HepG2 (cell line): ENCODE measurements around the gene CCNJL. TPM values are rescaled to one million over a fixed set of nuclear protein-coding genes. Genes with fewer than 3 reads are reported as not detected.

Experiments used
- ATAC-seq: fragments of 200-7000 bp; cut with Tn5 transposase; 3 replicates; pipeline ENCODE4 v1.9.1; 2020; ENCODE audit warnings: mild to moderate bottlenecking, moderate library complexity
- BruUV-seq: library from RNA; stranded (reverse); fragments of 400-500 nt; replicated peaks from 2 replicates; lab custom pipeline; 2021; lab: Mats Ljungman, UMichigan
- CTCF ChIA-PET: fragments of 300-600 bp; formaldehyde crosslinking; extraction: SDS; loops from one replicate; lab custom pipeline; 2021; ENCODE audit warnings: low total read pairs, inconsistent platforms, low intra/inter-chr PET ratio; lab: Yijun Ruan, JAX
- POLR2A ChIA-PET: fragments of 350-600 bp; sonication (Branson Sonifier 250); formaldehyde crosslinking; loops from one replicate; lab custom pipeline; 2020; ENCODE audit warnings: antibody characterized with exemption, inconsistent platforms; lab: Yijun Ruan, JAX
- DNase-seq: peaks from one replicate; pipeline ENCODE4 v3.0.0-alpha.2; 2015; ENCODE audit warnings: low spot score
- FAIRE-seq: peaks from 3 replicates; lab custom pipeline; 2011; peaks lifted over from hg19 to GRCh38; lab: Jason Lieb, UNC
- H2AFZ ChIP-seq: one replicate; pipeline ENCODE4 v1.6.1; 2011; ENCODE audit warnings: low read length, inconsistent platforms
- H3K27ac ChIP-seq: fragments of 300-600 bp; 3 replicates; pipeline ENCODE4 v1.8.0; 2011; ENCODE audit warnings: mixed run types, mild to moderate bottlenecking, mixed read lengths, low read length, inconsistent platforms; ENCODE audit not compliant: insufficient read depth; ENCODE audit errors: extremely low read length
- H3K27me3 ChIP-seq, 2 experiments: fragments of 200-600 bp in 1 of 2; 2 replicates in 1 of 2; 3 replicates in 1 of 2; pipeline versions ENCODE4 v1.6.0 to v1.8.0; 2011; ENCODE audit warnings: low read length in 2 of 2, mild to moderate bottlenecking in 2 of 2, moderate library complexity in 2 of 2, inconsistent platforms in 1 of 2; ENCODE audit not compliant: insufficient read depth in 2 of 2, control insufficient read depth in 1 of 2
- H3K36me3 ChIP-seq, 2 experiments: fragments of 200-600 bp in 1 of 2; replicated peaks in 1 of 2; 2 replicates in 1 of 2; 3 replicates in 1 of 2; pipeline versions ENCODE4 v1.5.1 to v1.8.0; 2011; ENCODE audit warnings: low read length in 2 of 2, inconsistent platforms in 1 of 2; ENCODE audit not compliant: insufficient read depth in 2 of 2, control insufficient read depth in 1 of 2
- H3K4me1 ChIP-seq: 2 replicates; pipeline ENCODE4 v1.5.1; 2012; ENCODE audit warnings: low read length, inconsistent platforms; ENCODE audit not compliant: insufficient read depth
- H3K4me2 ChIP-seq: 2 replicates; pipeline ENCODE4 v1.6.0; 2011; ENCODE audit warnings: low read depth, low read length, inconsistent platforms
- H3K4me3 ChIP-seq, 3 experiments: fragments of 200-600 bp in 1 of 3; sonication (generic), shearing (Covaris generic) in 1 of 3; replicated peaks in 1 of 3; 2 replicates each; pipeline ENCODE4 v1.5.1; 2011 to 2016; ENCODE audit warnings: low read length in 3 of 3, inconsistent platforms in 2 of 3, low read depth in 2 of 3, mild to moderate bottlenecking in 2 of 3, control low read depth in 1 of 3, mixed read lengths in 1 of 3; ENCODE audit not compliant: insufficient read depth in 1 of 3
- H3K79me2 ChIP-seq: one replicate; pipeline ENCODE4 v1.6.1; 2011; ENCODE audit warnings: low read length, inconsistent platforms; ENCODE audit not compliant: insufficient read depth
- H3K9ac ChIP-seq: 2 replicates; pipeline ENCODE4 v1.6.0; 2011; ENCODE audit warnings: mild to moderate bottlenecking, low read depth, low read length, inconsistent platforms; ENCODE audit not compliant: insufficient read depth
- H3K9me3 ChIP-seq: 2 replicates; pipeline ENCODE4 v1.5.1; 2012; ENCODE audit warnings: mild to moderate bottlenecking, low read length
- H4K20me1 ChIP-seq: 2 replicates; pipeline ENCODE4 v1.6.0; 2011; ENCODE audit warnings: inconsistent platforms, mild to moderate bottlenecking, low read length, moderate library complexity; ENCODE audit not compliant: insufficient read depth
- ATM ChIP-seq: fragments of 450-650 bp; IDR thresholded peaks from 2 replicates; pipeline ENCODE4 v1.7.1; 2017; ENCODE audit warnings: mild to moderate bottlenecking, borderline replicate concordance
- CHD4 ChIP-seq: fragments of 200-600 bp; sonication (generic); IDR thresholded peaks from 2 replicates; pipeline ENCODE4 v1.7.0; 2017; ENCODE audit warnings: mild to moderate bottlenecking, low read length, borderline replicate concordance
- ETV6 ChIP-seq: sonication (generic); formaldehyde crosslinking; conservative IDR thresholded peaks from 2 replicates; pipeline ENCODE4 v1.4.0; 2020; ENCODE audit warnings: missing genetic modification reagents
- GATAD2A ChIP-seq: IDR thresholded peaks from 2 replicates; pipeline ENCODE4 v1.6.1; 2016
- HOXD1 ChIP-seq: sonication (generic); formaldehyde crosslinking; IDR thresholded peaks from 2 replicates; pipeline ENCODE4 v1.5.0; 2020; ENCODE audit warnings: missing genetic modification reagents
- MAFK ChIP-seq, 2 experiments: IDR thresholded peaks in 1 of 2; conservative IDR thresholded peaks in 1 of 2; 2 replicates each; pipeline ENCODE4 v1.6.1; 2011; ENCODE audit warnings: improper control_type of control experiment in 2 of 2, low read length in 2 of 2
- MYC ChIP-seq: sonication (generic); formaldehyde crosslinking; IDR thresholded peaks from 2 replicates; pipeline ENCODE4 v1.9.0; 2021; ENCODE audit warnings: missing genetic modification reagents, borderline replicate concordance
- NFE2L2 ChIP-seq: fragments of 150-350 bp; IDR thresholded peaks from 2 replicates; pipeline ENCODE4 v1.6.1; 2014; ENCODE audit warnings: low read length
- SETDB1 ChIP-seq: sonication (generic); formaldehyde crosslinking; IDR thresholded peaks from 2 replicates; pipeline ENCODE4 v1.5.1; 2020; ENCODE audit warnings: missing genetic modification reagents, mild to moderate bottlenecking, borderline replicate concordance
- ZBTB8A ChIP-seq: sonication (generic); formaldehyde crosslinking; IDR thresholded peaks from 2 replicates; pipeline ENCODE4 v1.4.0; 2020; ENCODE audit warnings: mild to moderate bottlenecking, low read depth, missing genetic modification reagents, borderline replicate concordance
- ZNF460 ChIP-seq: sonication (generic); formaldehyde crosslinking; IDR thresholded peaks from 2 replicates; pipeline ENCODE4 v1.5.1; 2020; ENCODE audit warnings: missing genetic modification reagents, mild to moderate bottlenecking, borderline replicate concordance
- WGBS: methylation state at CpG from one replicate; pipeline ENCODE4 v1.1.6; 2017; ENCODE audit warnings: low lambda C conversion rate; 5-methylcytosine and 5-hydroxymethylcytosine counted together
- in situ Hi-C: cut with HindIII; loops from 2 replicates; pipeline ENCODE4 v1.10.0; 2017; ENCODE audit warnings: low pct_unique_long_range_greater_than_20kb; ENCODE audit not compliant: extremely low pct_ligation_motif_present
- intact Hi-C: fragments of 100-400 bp; cut with micrococcal nuclease; formaldehyde crosslinking; loops from one replicate; pipeline ENCODE4 v1.10.0; 2022; ENCODE audit not compliant: unreplicated experiment
- polyA plus RNA-seq, 8 experiments: library from polyadenylated mRNA; depleted of rRNA in 3 of 8; stranded (reverse) in 7 of 8; unstranded in 1 of 8; fragments of >200 nt; fragmentation: Illumina TruSeq in 4 of 8; extraction: Trizol in 4 of 8; gene quantifications; 2 replicates each; pipeline versions ENCODE4 v1.2.1 to v1.2.3, GENCODE V29; 2011 to 2016; ENCODE audit warnings: low read depth in 4 of 8, missing spikeins in 1 of 8, mixed read lengths in 1 of 8; ENCODE audit not compliant: insufficient read depth in 1 of 8
- total RNA-seq, 5 experiments: library from RNA; depleted of rRNA; stranded (reverse); fragments of >200 nt; fragmentation: Illumina TruSeq; extraction: Trizol; gene quantifications; 2 replicates each; pipeline ENCODE4 v1.2.3, GENCODE V29; 2016; ENCODE audit warnings: low read depth in 1 of 5
- TF ChIP-seq, protein P1 (sequence below): IDR thresholded peaks from 2 replicates; pipeline ENCODE4 v1.6.1; 2012; ENCODE audit warnings: inconsistent platforms
- TF ChIP-seq, protein P2 (sequence below), 2 experiments: fragments of 450-650 bp in 1 of 2; sonication (generic) in 1 of 2; formaldehyde crosslinking; IDR thresholded peaks; 2 replicates each; pipeline versions ENCODE4 v1.5.0 to v1.8.0; 2020 to 2022; ENCODE audit warnings: mild to moderate bottlenecking in 1 of 2, missing genetic modification reagents in 1 of 2
- TF ChIP-seq, protein P3 (sequence below): IDR thresholded peaks from 2 replicates; pipeline ENCODE4 v1.6.1; 2016; ENCODE audit warnings: mild to moderate bottlenecking, missing biosample characterization, missing genetic modification reagents

Gene CCNJL
- total and polyA plus RNA-seq, 2 of the 13 experiments (the other 11 are each of a cell fraction or from before 2014, with no cell fraction given) = 1.6 to 4.4 TPM

DNA sequence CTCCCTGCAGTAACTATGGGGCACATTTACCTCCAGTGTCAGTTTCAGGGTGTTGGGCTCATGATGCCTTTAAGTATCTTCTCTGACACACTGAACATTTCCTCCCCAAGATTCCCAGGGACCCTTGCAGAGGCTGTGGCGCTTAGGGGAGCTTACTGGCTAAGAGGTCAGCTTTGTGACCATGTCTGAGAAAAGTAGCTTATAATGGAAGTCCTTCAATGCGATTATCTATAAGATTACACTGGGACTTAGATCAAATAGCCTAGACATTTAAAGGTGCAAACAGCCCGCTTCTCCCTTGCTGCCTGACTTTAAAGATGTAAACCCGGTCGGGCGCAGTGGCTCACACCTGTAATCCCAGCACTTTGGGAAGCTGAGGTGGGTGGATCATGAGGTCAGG, 57.7 kb downstream of the CCNJL start:
- H3K27ac ChIP-seq = no peak overlapping the region
- ChIA-PET POLR2A (no interaction called here), CTCF (no interaction called here)
- no peaks in the 10 kb centered on the region for H3K4me1 ChIP-seq
- TF ChIP-seq ATM (no peak), MYC (no peak), GATAD2A (CRISPR knock-in tag) (no peak), SETDB1 (CRISPR knock-in tag) (no peak), ETV6 (no peak), NFE2L2 (no peak), MAFK (conservative IDR thresholded peaks at IDR 0.05 in 1 of 2, IDR thresholded peaks at IDR 0.05 in 1 of 2; ENCODE audit: low read length in 2 of 2) (no peak), ZNF460 (CRISPR knock-in tag) (no peak), CHD4 (no peak), ZBTB8A (CRISPR knock-in tag) (no peak), HOXD1 (CRISPR knock-in tag) (no peak)
- TF ChIP-seq, protein P1, sequence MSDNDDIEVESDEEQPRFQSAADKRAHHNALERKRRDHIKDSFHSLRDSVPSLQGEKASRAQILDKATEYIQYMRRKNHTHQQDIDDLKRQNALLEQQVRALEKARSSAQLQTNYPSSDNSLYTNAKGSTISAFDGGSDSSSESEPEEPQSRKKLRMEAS = no peak
- TF ChIP-seq, protein P2, sequence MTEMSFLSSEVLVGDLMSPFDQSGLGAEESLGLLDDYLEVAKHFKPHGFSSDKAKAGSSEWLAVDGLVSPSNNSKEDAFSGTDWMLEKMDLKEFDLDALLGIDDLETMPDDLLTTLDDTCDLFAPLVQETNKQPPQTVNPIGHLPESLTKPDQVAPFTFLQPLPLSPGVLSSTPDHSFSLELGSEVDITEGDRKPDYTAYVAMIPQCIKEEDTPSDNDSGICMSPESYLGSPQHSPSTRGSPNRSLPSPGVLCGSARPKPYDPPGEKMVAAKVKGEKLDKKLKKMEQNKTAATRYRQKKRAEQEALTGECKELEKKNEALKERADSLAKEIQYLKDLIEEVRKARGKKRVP (CRISPR knock-in tag; IDR thresholded peaks at IDR 0.05) = no peak
- TF ChIP-seq, protein P3, sequence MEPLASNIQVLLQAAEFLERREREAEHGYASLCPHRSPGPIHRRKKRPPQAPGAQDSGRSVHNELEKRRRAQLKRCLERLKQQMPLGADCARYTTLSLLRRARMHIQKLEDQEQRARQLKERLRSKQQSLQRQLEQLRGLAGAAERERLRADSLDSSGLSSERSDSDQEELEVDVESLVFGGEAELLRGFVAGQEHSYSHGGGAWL = no peak
- 81% methylated on average over 6 of the region's 6 CpGs for WGBS
- no peaks in the 10 kb centered on the region for H4K20me1 ChIP-seq
- H3K4me2 ChIP-seq = no peak overlapping the region
- H3K4me3 ChIP-seq = no peak overlapping the region
- ATAC-seq = no peak
- no peaks in the 10 kb centered on the region for H3K27me3 ChIP-seq
- intact Hi-C loops = no loop called here
- in situ Hi-C loops = no loop called here
- no peaks in the 10 kb centered on the region for H3K9me3 ChIP-seq
- BruUV-seq = no TSS peak
- peaks cover 0 to 2% of the 10 kb centered on the region in 2 experiments; a peak in 1 of 5 replicates for H3K36me3 ChIP-seq
- no peaks in the 10 kb centered on the region for H3K79me2 ChIP-seq
- no peak for DNase-seq
- FAIRE-seq = no peak
- no peak overlapping the region for H3K9ac ChIP-seq
- H2AFZ ChIP-seq = no peak overlapping the region
